HG02623 (cell line): Measurements from ENCODE around the gene CXorf49B.

Experiments
- ATAC-seq: cut with Tn5 transposase; IDR thresholded peaks from one replicate; pipeline ENCODE4 v1.9.1; 2021; ENCODE audit warnings: moderate library complexity; ENCODE audit not compliant: unreplicated experiment

CXorf49B gene

GRCh38 chrX:71815121-71815905 lies 52.2 kb downstream of the CXorf49B start:
- ATAC-seq, result no peak

- no peak for ATAC-seq
These were observed 52.7 kb downstream of the CXorf49B start for GRCh38 chrX:71815906-71816156.
